ENCODE results near the gene DSCAM. TPM values are rescaled to one million over a fixed set of nuclear protein-coding genes. Genes with fewer than 3 reads are reported as not detected.

DSCAM gene
- total RNA-seq, 2 donors from 2014 or later: not detected

GRCh38 chr21:40377135-40377534 lies 469.8 kb downstream of the DSCAM start:
- Histone ChIP-seq H3K9me3 (no peaks in the 10 kb centered on the region), H3K4me3 (no peak overlapping the region), H3K4me1 (no peaks in the 10 kb centered on the region), H3K36me3 (no peaks in the 10 kb centered on the region), H3K27me3 (no peaks in the 10 kb centered on the region), H3K27ac (no peak overlapping the region)
- no peak for DNase-seq (ENCODE audit: low spot score)
- TF ChIP-seq CTCF (IDR thresholded peaks at IDR 0.05): no peak

- no peak overlapping the region for H3K4me3 ChIP-seq
- DNase-seq (ENCODE audit: low spot score): no peak
- H3K9me3 ChIP-seq: no peaks in the 10 kb centered on the region
- no peak for TF ChIP-seq CTCF (IDR thresholded peaks at IDR 0.05)
- no peaks in the 10 kb centered on the region for H3K27me3 ChIP-seq
- H3K36me3 ChIP-seq: no peaks in the 10 kb centered on the region
- H3K27ac ChIP-seq: no peak overlapping the region
- no peaks in the 10 kb centered on the region for H3K4me1 ChIP-seq
Measured at GRCh38 chr21:40373761-40374160, 473.2 kb downstream of the DSCAM start.

GRCh38 chr21:40372506-40372905 lies 474.5 kb downstream of the DSCAM start:
- TF ChIP-seq CTCF (IDR thresholded peaks at IDR 0.05): no peak
- no peaks in the 10 kb centered on the region for H3K27me3 ChIP-seq
- H3K27ac ChIP-seq: no peak overlapping the region
- no peaks in the 10 kb centered on the region for H3K36me3 ChIP-seq
- no peak for DNase-seq (ENCODE audit: low spot score)
- no peaks in the 10 kb centered on the region for H3K9me3 ChIP-seq
- no peaks in the 10 kb centered on the region for H3K4me1 ChIP-seq
- H3K4me3 ChIP-seq: no peak overlapping the region

GRCh38 chr21:40371329-40371728 lies 475.6 kb downstream of the DSCAM start:
- no peak for TF ChIP-seq CTCF (IDR thresholded peaks at IDR 0.05)
- no peaks in the 10 kb centered on the region for H3K27me3 ChIP-seq
- no peaks in the 10 kb centered on the region for H3K36me3 ChIP-seq
- peaks cover 0 to under 1% of the 10 kb centered on the region in 2 donors for H3K9me3 ChIP-seq
- no peak overlapping the region for H3K4me3 ChIP-seq
- DNase-seq (ENCODE audit: low spot score): no peak
- H3K4me1 ChIP-seq: no peaks in the 10 kb centered on the region
- H3K27ac ChIP-seq: no peak overlapping the region

GRCh38 chr21:40356644-40357043 lies 490.3 kb downstream of the DSCAM start:
- no peak for TF ChIP-seq CTCF (IDR thresholded peaks at IDR 0.05)
- Histone ChIP-seq H3K4me3 (no peak overlapping the region), H3K36me3 (no peaks in the 10 kb centered on the region), H3K27me3 (no peaks in the 10 kb centered on the region), H3K4me1 (no peaks in the 10 kb centered on the region), H3K27ac (no peak overlapping the region), H3K9me3 (no peaks in the 10 kb centered on the region)
- DNase-seq (ENCODE audit: low spot score): no peak

GRCh38 chr21:40355076-40355475 lies 491.9 kb downstream of the DSCAM start:
- Histone ChIP-seq H3K9me3 (no peaks in the 10 kb centered on the region), H3K36me3 (no peaks in the 10 kb centered on the region), H3K4me3 (no peak overlapping the region), H3K27ac (no peak overlapping the region), H3K4me1 (no peaks in the 10 kb centered on the region), H3K27me3 (no peaks in the 10 kb centered on the region)
- no peak for DNase-seq (ENCODE audit: low spot score)
- TF ChIP-seq CTCF (IDR thresholded peaks at IDR 0.05): no peak

Data from right atrium auricular region (tissue), 2 donors.